C4-2B (cell line): ENCODE results near the gene PLCB3.

Experiments
- ZFX ChIP-seq: fragments of 450-650 bp; IDR thresholded peaks from 2 replicates; pipeline ENCODE4 v1.6.1; 2017
- TF ChIP-seq, protein P1 (sequence below): fragments of 450-650 bp; conservative IDR thresholded peaks from 2 replicates; pipeline ENCODE4 v1.5.1; 2017; ENCODE audit warnings: mild to moderate bottlenecking

DNA sequence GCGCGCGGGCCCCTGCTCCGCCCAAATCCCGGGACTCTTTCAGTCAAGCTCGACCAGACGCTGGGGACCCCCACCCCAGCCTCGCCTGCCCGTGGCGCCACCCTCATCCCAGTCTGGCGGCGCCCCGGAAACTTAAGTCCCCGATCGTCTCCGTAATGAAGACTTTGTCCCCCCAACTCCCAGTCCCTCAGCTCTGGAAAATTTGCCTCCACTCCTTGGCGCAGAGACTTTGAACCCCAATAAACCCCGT, 348 bp downstream of the PLCB3 start:
- TF ChIP-seq, protein P1, sequence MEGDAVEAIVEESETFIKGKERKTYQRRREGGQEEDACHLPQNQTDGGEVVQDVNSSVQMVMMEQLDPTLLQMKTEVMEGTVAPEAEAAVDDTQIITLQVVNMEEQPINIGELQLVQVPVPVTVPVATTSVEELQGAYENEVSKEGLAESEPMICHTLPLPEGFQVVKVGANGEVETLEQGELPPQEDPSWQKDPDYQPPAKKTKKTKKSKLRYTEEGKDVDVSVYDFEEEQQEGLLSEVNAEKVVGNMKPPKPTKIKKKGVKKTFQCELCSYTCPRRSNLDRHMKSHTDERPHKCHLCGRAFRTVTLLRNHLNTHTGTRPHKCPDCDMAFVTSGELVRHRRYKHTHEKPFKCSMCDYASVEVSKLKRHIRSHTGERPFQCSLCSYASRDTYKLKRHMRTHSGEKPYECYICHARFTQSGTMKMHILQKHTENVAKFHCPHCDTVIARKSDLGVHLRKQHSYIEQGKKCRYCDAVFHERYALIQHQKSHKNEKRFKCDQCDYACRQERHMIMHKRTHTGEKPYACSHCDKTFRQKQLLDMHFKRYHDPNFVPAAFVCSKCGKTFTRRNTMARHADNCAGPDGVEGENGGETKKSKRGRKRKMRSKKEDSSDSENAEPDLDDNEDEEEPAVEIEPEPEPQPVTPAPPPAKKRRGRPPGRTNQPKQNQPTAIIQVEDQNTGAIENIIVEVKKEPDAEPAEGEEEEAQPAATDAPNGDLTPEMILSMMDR: no peak
- TF ChIP-seq ZFX: no peak
